ENCODE data around the gene KLK10.

Gene KLK10, protein sequence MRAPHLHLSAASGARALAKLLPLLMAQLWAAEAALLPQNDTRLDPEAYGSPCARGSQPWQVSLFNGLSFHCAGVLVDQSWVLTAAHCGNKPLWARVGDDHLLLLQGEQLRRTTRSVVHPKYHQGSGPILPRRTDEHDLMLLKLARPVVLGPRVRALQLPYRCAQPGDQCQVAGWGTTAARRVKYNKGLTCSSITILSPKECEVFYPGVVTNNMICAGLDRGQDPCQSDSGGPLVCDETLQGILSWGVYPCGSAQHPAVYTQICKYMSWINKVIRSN

DNA sequence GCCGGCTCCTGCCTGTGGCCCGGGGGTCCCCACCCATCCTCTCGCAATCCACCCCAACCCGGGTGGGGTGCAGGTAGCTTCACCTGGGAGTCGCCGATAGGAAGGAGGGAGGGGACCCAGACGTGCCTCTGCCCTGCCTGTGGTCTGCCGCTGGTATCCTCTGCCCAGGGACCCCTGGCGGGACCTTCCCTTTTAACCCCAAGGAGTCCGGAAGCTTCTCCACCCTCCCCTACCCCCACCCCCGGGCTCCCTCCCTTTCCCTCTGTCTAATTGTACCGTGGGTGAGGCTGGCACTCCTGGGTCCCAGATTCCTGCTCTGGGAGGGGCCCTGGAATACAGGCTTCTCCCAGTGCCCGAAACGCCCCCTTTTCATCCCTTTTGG lies at the start of gene KLK10:
Gene KLK10, minus strand, starts transcription at position 166 of the 382 bp plus-strand sequence. CDS start 579 bp downstream, outside the sequence.
- no peak for DNase-seq

DNA sequence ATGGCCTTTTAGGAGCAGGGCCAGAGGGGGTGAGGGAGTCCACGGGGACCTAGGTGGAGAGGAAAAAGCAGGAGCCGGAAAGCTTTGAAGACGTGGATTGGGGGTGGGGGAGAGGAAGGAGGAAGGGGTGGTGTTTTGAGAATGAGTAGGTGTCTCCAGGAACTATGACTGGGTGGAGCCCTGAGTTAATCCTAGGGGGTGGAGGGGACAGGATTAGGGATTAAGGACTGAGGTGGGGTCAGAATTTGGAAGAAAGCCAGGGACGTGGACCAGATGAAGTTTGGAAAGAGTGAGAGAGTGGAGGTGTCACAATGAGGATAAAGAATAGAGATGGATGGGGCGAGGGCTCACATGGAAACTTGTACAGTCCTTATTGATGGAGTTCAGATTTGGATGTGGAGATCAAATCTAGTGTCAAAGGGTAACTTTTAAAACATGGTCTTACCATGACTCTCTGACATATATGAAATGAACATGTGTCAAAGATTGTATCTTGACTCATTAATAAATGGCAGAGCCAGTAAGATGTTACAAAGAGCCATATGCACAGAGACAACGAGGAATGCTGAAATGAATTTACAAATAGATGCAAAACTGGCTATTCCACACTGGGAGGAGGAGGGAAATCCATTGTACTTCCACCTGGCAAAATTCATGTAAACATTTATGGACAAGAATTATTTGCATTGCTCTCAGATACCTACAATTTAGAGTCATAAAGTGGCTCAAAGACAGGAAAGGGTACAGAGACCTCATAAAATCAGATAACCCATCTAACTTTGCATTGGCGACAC lies 47.1 kb upstream of the KLK10 start:
- no peak for DNase-seq

DNA sequence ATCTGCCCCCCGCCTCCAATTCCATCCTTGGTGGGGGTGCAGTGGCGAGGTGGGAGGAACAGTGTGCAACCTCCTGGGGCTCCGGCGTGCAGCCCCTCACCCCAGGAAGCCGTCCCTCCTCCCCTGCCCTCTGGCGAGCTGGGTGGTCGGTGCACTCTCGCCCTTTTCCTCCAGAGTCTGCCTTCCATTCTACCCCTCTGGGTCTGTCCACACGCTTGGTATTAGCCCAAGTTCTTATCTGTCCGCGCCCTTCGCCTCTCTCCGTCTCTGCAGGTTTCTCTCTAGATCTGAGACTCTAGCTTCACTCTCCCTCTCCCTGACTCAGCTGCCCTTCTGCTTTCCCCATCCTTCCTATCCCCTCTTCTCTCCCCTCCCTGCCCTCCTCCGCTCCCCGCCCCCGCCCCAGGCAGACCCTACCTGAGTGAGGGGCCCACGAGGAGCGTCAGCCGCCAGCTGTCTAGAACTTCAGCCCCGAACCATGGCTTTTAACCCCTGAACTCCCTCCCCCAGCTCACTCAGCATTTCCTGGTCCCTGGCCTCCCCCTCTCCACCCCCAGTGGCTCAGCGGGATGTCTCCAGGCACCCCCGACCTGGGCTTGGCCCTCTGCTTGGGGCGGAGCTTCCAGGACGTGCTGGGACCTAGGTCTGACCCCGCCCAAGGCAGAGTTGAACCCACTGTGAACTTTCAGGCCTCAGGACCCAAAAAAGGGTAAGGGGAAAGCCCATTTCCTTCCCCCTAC lies 45.9 kb upstream of the KLK10 start:
- no peak for DNase-seq

DNA sequence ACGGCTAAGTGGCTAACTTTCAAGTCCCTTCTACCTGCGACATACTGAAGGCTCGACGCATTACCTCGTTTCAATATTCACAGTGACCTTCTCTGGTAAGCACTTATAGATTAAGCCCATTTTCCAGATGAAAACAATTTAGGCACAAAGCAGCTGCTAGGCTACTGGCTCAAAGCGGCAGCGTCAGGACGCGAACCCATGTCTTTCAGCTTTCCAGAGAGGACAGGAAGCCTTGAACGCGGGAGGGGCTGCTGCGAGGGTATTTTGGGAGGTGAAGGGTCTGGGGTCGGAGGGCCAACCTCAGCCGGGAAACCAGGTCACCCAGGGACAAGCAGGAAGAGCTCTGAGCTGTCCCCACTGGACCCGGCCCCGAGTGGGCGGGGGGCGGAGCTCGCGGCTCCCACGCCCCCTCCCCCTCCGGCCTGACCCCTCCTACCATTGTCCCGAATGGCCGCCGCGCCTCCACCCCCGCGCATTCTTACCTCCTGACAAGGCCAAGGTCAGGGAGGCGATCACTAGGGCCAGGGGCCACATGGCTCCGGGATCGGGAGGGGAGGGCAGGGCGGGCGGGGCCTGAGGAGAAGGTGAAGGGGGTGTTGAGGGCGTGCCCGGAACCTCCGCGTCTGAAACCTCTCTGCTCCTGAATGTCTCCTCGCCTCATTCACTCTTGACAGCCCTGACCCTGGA lies 45.2 kb upstream of the KLK10 start, which contains the start of gene KLK13:
Gene KLK13, minus strand, starts transcription at position 559 of the 687 bp plus-strand sequence. Its CDS starts 25 bp downstream, at position 534.
- no peak for DNase-seq

DNA sequence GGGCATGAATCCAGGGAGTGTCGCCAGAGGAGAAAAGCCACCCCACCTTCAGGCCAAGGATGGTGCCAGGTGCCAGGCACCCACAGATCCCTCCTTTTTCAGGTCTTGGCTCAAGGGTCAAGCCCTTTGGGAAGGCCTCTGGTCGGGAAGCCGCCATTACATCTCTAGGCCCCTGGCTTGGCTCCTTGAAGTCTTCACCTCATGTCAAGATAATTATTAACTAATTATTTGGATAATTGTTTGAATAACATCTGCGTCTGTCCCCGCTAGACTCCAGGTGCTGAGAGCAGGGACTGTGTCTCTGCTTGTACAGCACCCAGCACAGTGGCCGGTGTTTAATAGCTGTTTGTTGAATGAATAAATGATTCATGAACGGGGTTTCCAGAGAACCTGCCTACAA lies 44.2 kb upstream of the KLK10 start:
- DNase-seq: no peak

DNA sequence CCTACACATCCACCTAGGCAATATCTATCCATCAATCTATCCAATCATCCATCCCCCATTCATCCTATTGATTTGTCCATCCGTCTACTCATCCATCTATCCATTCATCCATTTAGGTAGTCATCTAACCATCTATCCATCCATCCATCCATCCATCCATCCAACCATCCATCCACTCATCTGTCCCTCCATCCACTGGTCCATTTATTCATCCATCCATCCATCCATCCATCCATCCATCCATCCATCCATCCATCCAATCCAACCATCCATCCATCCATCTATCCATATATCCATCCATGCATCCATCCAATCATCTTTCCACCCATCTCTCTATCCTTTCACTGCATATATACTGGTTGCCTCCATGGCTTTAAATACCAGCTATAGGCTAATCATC lies 41.5 kb upstream of the KLK10 start:
- DNase-seq: no peak

DNA sequence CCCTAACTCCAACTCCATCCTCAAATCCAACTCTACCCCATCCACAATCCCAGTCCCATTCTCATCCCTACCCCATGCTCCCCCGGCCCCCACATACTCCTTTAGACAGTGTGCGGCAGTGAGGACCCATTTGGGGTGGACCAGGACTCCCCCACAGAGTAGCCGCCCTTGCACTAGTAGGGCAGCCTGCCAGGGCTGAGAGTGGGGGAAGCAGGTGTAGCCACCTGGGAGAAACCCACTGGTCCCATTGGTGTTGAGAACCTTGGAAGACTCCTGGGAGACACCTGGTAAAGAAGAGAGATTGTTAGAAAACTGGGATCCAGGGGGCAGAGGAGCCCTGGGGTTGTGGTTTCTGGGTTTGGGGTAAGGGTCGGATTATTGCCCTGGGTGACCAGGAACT lies 40.8 kb upstream of the KLK10 start:
- DNase-seq: no peak

DNA sequence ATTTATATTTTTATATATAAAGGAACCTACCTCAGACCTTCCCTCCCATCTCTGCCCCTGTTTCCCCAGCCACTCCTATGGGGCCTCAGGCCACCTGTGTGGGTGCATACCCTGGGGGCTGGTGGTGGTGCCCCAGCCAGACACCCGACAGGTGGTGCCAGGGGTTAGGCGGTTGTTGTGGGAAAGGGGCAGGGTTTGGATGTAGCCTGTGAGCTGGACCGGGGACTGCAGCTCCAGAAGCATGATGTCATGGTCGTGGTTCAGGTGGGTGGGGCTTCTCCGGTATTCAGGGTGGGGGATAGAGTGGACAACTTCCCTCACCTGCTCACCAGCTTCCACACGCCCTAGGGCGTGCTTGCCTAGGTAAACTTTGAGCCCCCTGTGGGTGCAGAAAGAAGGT lies 40.2 kb upstream of the KLK10 start:
- no peak for DNase-seq

DNA sequence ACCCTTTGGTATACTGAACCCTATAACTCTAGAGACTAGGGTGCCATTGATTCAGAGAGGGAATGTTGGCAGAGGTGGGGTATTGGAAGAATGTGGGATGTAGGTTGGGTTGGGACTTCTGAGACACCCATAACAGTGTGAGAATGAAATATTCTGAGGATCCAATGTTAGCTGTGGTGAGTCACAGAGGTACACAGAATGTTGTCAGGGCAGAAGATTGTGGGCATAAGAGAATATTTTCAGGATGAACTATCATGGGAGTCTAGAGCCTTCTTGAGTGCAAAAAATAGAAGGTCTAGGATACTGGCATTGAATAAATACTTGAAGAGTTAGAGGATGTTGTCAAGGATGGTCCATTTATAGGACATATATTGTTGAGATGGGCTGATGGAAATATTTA lies 36.4 kb upstream of the KLK10 start:
- no peak for DNase-seq

DNA sequence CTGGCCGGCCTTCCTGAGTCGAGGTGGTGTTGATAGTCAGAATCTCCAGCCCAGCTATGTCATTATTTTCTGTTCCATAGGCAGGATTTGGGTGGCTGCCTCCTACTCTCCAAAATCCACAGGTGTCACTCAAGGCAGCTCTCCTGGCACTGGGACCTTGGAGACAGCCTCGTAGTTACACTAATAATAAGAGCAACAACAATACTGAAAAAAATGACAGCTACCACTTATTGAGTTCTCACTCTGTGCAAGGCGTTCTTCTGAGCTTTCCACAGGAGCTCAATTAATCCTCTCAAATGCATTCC lies 27.5 kb upstream of the KLK10 start:
- DNase-seq: no peak

DNA sequence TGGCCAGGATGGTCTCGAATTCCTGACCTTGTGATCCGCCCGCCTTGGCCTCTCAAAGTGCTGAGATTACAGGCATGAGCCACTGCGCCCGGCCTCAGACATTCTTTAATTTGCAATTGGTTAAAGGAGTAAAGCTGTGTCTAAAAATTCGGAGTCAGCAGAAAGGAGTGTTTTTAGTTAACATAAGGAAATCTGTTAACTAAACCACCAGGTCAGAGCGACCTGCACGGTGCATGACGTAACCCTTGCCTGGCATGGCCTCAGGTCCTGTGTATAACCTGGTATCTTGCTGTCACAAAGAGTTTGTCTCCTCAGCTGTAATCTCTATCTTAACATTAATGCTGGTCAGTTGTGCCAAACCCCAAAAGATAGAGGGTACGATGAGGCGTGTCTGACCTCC lies 24.8 kb upstream of the KLK10 start:
- DNase-seq: no peak

DNA sequence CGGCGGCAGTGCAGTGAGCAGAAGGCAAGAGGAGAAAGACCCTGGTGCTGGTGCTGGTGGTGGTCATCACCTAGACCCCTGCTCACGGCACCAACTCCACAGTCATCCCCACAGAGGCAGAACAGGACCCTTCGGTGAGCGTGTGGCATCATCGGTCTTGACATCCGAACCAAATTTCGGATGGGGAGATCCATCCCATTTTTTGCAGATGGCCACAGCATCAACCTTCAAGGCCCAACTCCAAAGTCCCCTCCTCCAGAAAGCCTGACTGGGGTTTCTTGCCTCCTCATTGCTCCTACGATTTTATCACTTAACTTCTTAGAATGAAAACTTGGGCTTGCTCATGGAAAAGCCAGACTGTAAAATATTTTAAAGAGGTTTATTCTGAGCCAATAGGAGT lies 24.0 kb upstream of the KLK10 start:
- DNase-seq: no peak

DNA sequence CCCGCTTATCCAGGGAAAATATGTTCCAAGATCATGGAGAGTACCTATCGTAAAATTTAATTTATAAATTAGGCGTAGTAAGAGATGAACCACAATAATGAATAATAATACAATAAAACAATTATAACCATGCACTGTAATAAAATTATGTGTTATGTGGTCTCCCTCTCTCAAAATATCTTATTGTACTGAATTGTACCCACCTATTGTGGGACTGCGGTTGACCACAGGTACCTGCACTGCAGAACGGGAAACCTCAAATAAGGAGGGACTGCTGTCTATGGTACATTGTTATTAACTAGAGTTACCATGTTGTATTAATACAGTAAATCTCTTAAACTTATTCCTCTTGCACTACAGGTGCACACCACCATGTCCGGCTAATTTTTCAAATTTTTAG lies 20.6 kb upstream of the KLK10 start:
- DNase-seq: no peak

DNA sequence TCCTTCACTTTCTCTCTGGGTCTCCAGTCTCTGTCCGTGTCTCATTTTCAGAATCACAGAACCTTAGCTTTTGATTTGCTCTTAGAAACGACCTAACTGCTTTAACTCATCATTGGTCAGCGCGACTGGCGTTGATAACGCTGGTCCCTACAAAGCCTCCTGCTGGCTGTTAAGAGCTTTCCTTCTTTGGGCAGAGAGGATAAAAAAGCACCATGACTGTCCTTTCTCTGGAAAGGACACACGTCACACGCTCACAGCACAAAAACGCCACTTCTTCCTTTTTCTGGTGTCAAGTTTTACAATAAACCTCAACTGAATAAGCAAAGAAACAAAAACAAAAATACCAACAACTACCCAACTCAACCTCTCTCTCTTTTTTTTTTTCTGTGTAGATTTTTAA lies 17.0 kb upstream of the KLK10 start:
- no peak for DNase-seq

DNA sequence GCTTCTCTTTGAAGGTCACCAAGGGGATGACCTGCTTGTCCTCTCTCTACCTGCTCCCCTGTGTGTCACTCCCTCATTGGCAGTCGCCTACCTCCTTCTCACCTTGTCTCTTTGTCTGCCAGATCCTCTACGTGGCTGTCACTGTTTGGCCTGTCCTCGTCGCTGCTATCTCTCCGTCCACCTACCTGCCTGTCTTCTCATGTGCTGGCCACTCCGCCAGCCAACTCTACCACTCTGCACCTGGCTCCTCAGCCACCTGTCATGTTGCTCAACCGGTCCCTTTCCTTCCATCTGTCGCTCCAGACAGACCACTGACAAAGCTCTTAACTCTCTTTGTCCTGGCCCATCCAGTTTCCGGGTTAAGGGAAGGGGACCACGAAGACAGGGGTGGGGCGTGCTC lies 15.2 kb upstream of the KLK10 start, which contains the start of gene KLK12:
Gene KLK12, minus strand, starts transcription at position 299 of the 400 bp plus-strand sequence. CDS start 381 bp downstream, outside the sequence.
- DNase-seq: no peak

DNA sequence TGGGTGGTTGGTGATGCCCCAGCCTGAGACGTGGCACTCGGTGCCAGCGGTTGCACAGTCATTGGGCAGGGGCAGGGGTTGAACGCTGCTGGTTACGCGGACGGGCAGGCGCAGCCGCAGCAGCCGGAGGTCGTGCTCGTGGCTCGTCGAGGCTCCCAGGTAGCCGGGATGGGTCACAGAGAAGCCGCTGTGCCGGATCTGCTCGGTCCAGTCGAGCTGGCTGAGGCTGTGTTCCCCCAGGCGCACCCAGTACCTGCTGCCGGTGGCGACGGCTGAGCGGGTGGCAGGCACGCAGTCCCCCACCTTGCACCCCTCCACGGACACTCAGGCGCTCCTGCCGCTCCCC lies 12.3 kb upstream of the KLK10 start:
- no peak for DNase-seq

DNA sequence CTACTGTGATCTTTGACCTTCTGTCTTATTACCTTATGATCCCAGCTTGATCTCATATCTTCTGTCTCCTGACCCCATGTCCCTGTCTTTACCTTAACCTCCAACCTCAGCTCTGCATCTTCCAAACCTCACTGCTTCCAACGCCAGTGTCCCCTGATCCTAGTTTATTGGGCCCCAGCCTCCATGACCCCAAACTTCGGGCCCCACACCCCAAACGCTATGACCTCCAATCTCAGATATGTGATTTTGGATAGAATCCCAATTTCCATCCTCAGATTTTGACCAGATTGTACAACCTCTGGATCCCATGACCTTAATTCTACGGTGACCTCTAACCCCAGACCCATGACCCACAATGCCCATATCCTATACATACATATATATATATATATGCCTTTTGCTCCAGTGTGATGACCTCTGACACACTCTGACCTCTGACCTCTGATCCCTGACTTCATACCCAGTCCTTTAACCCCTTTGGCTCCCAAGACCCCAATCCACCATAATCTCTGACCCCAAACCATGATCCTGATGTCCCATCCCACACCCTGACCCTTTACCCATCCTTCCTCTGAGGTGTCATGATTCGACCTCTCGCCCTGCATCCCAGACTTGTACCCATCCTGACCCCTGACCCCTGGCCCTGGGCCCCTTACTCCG lies 11.8 kb upstream of the KLK10 start:
- DNase-seq: no peak

DNA sequence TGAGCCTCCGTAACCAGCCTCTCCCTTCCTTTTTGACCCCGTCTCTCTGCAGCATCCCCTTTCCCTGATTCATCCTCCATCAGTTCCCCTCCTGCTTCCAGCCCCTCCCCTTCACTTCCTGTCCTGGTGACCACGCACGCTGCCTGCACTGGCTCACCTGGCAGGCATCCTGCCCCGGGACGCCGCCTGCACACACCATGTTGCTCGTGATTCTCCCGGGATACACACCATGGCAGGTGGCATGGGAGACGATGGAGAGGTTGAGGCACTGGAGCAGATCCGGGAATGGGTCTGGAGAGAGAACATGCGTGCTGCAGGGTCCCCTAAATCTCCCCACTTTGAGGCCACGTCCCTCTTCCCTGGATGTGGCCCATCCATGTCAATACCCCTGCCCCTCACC lies 11.1 kb upstream of the KLK10 start:
- DNase-seq: no peak

DNA sequence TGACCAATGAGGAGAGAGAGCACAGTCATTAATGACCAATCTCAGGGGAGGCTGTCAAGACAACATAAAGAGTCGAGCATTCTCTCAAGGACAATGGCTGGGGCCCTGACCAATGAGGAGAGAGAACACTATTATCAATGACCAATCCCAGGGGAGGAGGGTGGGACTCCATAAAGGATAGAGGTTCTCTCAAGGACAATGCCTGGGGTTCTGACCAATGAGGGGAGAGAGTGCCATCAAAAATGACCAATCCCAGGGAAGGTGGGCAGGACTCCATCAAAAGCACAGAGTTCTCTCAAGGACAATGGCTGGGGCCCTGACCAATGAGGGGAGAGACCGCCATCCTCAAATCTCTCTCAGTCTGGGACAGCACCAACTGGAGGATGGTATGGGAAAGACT lies 10.2 kb upstream of the KLK10 start:
- no peak for DNase-seq

DNA sequence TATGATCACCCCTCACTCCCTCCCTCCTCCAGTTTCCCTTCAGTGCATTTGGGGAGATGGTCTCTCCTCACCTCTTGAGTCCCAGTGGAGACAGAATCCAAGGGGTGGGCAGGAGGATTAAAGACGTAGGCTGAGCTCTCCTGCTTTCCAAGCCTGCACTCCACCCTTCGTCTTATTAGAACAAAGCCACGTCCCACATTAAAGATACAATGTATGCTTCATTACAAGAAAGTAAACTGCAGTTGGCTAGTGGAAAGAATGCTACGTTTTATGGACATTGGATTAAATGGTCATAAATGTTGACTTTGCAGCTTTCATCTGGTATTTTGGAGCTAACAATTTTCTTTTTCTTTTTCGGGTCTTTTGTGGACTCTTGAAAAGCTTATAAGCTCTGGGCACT lies 8.4 kb upstream of the KLK10 start:
- no peak for DNase-seq

DNA sequence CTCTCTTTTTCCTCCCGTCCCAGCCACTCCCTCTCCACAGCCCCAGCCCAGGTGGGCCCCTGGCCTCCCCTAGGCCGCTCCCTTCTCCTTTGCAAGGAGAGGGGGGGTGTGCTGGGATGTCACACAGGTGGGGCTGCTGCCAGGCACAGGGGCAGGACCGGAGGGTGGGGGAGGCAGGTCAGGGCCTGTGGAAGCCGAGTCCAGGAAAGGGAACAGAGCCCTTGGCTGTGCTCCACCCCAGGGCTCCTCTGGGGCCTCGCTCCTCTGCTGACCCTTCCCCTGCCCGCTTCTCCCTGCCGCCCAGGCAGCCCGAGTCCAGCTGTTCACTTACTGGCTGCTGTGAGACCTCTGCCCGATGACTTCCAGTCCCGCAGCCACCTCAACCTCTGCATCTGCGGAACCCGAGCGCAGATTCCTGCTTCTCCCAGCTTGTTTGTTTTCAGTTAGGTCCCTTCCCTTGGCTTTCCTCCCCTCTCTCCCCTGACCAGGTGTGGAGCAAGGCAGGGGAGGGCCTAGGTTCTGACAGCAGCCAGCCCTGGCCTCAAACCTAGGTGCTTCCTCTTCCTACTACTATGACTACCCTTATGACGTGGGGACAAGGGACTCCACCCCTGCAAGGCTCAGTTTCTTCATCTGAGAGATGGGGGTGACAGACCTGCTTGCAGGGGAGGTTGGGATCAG lies 7.8 kb upstream of the KLK10 start:
- no peak for DNase-seq

DNA sequence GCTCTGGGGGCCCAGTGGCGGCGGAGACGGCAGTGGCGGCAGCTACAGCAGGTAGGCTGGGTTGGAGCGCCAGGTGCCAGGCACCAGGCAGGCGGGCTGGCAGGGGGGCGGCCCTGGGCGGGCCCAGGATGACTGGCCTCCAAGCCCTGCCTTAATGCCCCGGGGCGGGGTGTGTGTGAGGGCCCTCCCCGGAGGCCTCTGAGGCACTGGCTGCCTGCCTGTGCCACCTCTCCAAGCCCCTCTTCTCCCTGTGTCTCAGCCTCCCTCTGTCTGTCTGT lies 7.0 kb upstream of the KLK10 start, which contains the start of gene KLK11:
Gene KLK11, minus strand, starts transcription at position 63 of the 278 bp plus-strand sequence. CDS start 985 bp downstream, outside the sequence.
- no peak for DNase-seq
